Esophagus muscularis mucosa (tissue), 4 donors: ENCODE measurements around the gene PTPN4.

Experiments used
- EP300 ChIP-seq: sonication (generic); formaldehyde crosslinking; IDR thresholded peaks from one replicate; pipeline ENCODE4 v1.6.1; 2017; ENCODE audit warnings: antibody characterized with exemption
- POLR2AphosphoS5 ChIP-seq, 2 donors: sonication (generic); formaldehyde crosslinking; IDR thresholded peaks; one replicate each; pipeline ENCODE4 v1.6.1; 2017; ENCODE audit warnings: antibody characterized with exemption in 2 of 2
- TF ChIP-seq, protein P1 (sequence below), 3 experiments: fragments of 200-600 bp in 2 of 3; fragments of 450-650 bp in 1 of 3; sonication (generic) in 2 of 3; IDR thresholded peaks; one replicate each; pipeline ENCODE4 v1.5.1; 2017 to 2019; ENCODE audit warnings: antibody characterized with exemption in 3 of 3, mild to moderate bottlenecking in 2 of 3, moderate library complexity in 1 of 3

- TF ChIP-seq EP300, result no peak
- TF ChIP-seq, protein P1, sequence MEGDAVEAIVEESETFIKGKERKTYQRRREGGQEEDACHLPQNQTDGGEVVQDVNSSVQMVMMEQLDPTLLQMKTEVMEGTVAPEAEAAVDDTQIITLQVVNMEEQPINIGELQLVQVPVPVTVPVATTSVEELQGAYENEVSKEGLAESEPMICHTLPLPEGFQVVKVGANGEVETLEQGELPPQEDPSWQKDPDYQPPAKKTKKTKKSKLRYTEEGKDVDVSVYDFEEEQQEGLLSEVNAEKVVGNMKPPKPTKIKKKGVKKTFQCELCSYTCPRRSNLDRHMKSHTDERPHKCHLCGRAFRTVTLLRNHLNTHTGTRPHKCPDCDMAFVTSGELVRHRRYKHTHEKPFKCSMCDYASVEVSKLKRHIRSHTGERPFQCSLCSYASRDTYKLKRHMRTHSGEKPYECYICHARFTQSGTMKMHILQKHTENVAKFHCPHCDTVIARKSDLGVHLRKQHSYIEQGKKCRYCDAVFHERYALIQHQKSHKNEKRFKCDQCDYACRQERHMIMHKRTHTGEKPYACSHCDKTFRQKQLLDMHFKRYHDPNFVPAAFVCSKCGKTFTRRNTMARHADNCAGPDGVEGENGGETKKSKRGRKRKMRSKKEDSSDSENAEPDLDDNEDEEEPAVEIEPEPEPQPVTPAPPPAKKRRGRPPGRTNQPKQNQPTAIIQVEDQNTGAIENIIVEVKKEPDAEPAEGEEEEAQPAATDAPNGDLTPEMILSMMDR (IDR thresholded peaks at IDR 0.05), result no peak
- no peak for TF ChIP-seq POLR2AphosphoS5 (IDR thresholded peaks at IDR 0.05)
Observed at GRCh38 chr2:119760237-119760955, 674 bp downstream of the PTPN4 start.
